Endothelial cell of umbilical vein (primary cell): ENCODE data around the gene FTSJ3. TPM values are rescaled to one million over a fixed set of nuclear protein-coding genes. Genes with fewer than 3 reads are reported as not detected.

Experiments used
- BruUV-seq: library from RNA; stranded (reverse); fragments of 400-500 nt; replicated peaks from 2 replicates; lab custom pipeline; 2021; lab: Mats Ljungman, UMichigan
- CTCF ChIA-PET: fragments of 300-600, 350-600 bp; sonication (Branson Sonifier 250); formaldehyde crosslinking; loops from one replicate; lab custom pipeline; 2021; ENCODE audit warnings: antibody characterized with exemption, inconsistent platforms; lab: Charles Lee
- POLR2A ChIA-PET: fragments of 300-600, 350-600 bp; sonication (Branson Sonifier 250); formaldehyde crosslinking; loops from one replicate; lab custom pipeline; 2021; ENCODE audit warnings: antibody characterized with exemption, inconsistent platforms; lab: Charles Lee
- DNase-seq: peaks from one replicate; pipeline ENCODE4 v3.0.0-alpha.2; 2011; ENCODE audit warnings: low read depth, low spot score
- FAIRE-seq: peaks from 2 replicates; lab custom pipeline; 2011; peaks lifted over from hg19 to GRCh38; lab: Jason Lieb, UNC
- H2AFZ ChIP-seq: 2 replicates; pipeline ENCODE4 v1.6.0; 2012; ENCODE audit warnings: low read depth, low read length, control low read depth, inconsistent platforms
- H3K27ac ChIP-seq: 2 replicates; pipeline ENCODE4 v1.5.1; 2011; ENCODE audit warnings: low read depth, mild to moderate bottlenecking, control low read depth, low read length, moderate library complexity; ENCODE audit not compliant: insufficient read depth
- H3K27me3 ChIP-seq, 2 experiments: 2 replicates each; pipeline versions ENCODE4 v1.6.0 to v1.6.1; 2011; ENCODE audit warnings: low read length in 2 of 2, mixed read lengths in 1 of 2; ENCODE audit not compliant: control insufficient read depth in 2 of 2, insufficient read depth in 2 of 2
- H3K36me3 ChIP-seq, 2 experiments: 2 replicates in 1 of 2; 3 replicates in 1 of 2; pipeline ENCODE4 v1.5.1; 2011; ENCODE audit warnings: low read length in 2 of 2, mild to moderate bottlenecking in 1 of 2, moderate library complexity in 1 of 2; ENCODE audit not compliant: control insufficient read depth in 2 of 2, insufficient read depth in 2 of 2; ENCODE audit errors: extremely low read depth in 1 of 2
- H3K4me1 ChIP-seq: 3 replicates; pipeline ENCODE4 v1.5.1; 2011; ENCODE audit warnings: mild to moderate bottlenecking, low read length; ENCODE audit not compliant: control insufficient read depth, insufficient read depth; ENCODE audit errors: extremely low read depth
- H3K4me2 ChIP-seq: 2 replicates; pipeline ENCODE4 v1.6.1; 2011; ENCODE audit warnings: low read length, control low read depth, mixed read lengths; ENCODE audit not compliant: insufficient read depth
- H3K4me3 ChIP-seq, 3 experiments: fragments of 200-600 bp in 1 of 3; sonication (generic), shearing (Covaris generic) in 1 of 3; replicated peaks in 1 of 3; 2 replicates each; pipeline ENCODE4 v1.5.1; 2011 to 2016; ENCODE audit warnings: control low read depth in 3 of 3, low read length in 3 of 3, mild to moderate bottlenecking in 2 of 3, inconsistent platforms in 1 of 3, low read depth in 1 of 3, moderate library complexity in 1 of 3; ENCODE audit not compliant: insufficient read depth in 1 of 3
- H3K79me2 ChIP-seq: 2 replicates; pipeline ENCODE4 v1.6.0; 2012; ENCODE audit warnings: low read length, inconsistent platforms; ENCODE audit not compliant: control insufficient read depth, insufficient read depth
- H3K9ac ChIP-seq: replicated peaks from 2 replicates; pipeline ENCODE3; 2011; ENCODE audit warnings: low read length, control low read depth; ENCODE audit not compliant: insufficient read depth; ENCODE audit errors: extremely low read depth
- H3K9me1 ChIP-seq: replicated peaks from 3 replicates; pipeline ENCODE4 v1.6.0; 2011; ENCODE audit warnings: mild to moderate bottlenecking, low read length; ENCODE audit not compliant: control insufficient read depth, insufficient read depth; ENCODE audit errors: extremely low read depth
- H3K9me3 ChIP-seq: replicated peaks from 2 replicates; pipeline ENCODE4 v1.5.1; 2012; ENCODE audit warnings: low read length, inconsistent platforms; ENCODE audit not compliant: control insufficient read depth, insufficient read depth
- H4K20me1 ChIP-seq: replicated peaks from 2 replicates; pipeline ENCODE3; 2011; ENCODE audit warnings: mild to moderate bottlenecking, low read length; ENCODE audit not compliant: control insufficient read depth, insufficient read depth; ENCODE audit errors: extremely low read depth
- CTCF ChIP-seq, 2 donors: IDR thresholded peaks; 1 replicate in 1 of 2; 2 replicates in 1 of 2; pipeline ENCODE4 v1.5.1; 2011; ENCODE audit warnings: low read length in 2 of 2, mild to moderate bottlenecking in 2 of 2, moderate library complexity in 2 of 2, control low read depth in 1 of 2, inconsistent platforms in 1 of 2, low read depth in 1 of 2; ENCODE audit not compliant: insufficient read depth in 1 of 2; ENCODE audit errors: extremely low read depth in 1 of 2
- EZH2 ChIP-seq: IDR thresholded peaks from 2 replicates; pipeline ENCODE4 v1.6.1; 2012; ENCODE audit warnings: borderline replicate concordance, low read depth, mild to moderate bottlenecking, moderate library complexity, low read length, inconsistent platforms; ENCODE audit not compliant: severe bottlenecking
- FOS ChIP-seq: IDR thresholded peaks from 2 replicates; pipeline ENCODE4 v1.6.1; 2011; ENCODE audit warnings: mild to moderate bottlenecking, low read length, moderate library complexity, borderline replicate concordance; ENCODE audit not compliant: insufficient read depth
- GATA2 ChIP-seq: IDR thresholded peaks from 2 replicates; pipeline ENCODE4 v1.7.0; 2011; ENCODE audit warnings: low read depth, mild to moderate bottlenecking, moderate library complexity, mixed read lengths, low read length; ENCODE audit not compliant: insufficient read length, insufficient read depth
- JUN ChIP-seq: IDR thresholded peaks from 2 replicates; pipeline ENCODE4 v1.6.1; 2011; ENCODE audit warnings: borderline replicate concordance, low read depth; ENCODE audit not compliant: insufficient read length, insufficient read depth
- MAX ChIP-seq: IDR thresholded peaks from 2 replicates; pipeline ENCODE4 v1.6.1; 2011; ENCODE audit not compliant: insufficient read depth, insufficient read length
- MYC ChIP-seq: IDR thresholded peaks from one replicate; pipeline ENCODE4 v1.6.1; 2011; ENCODE audit warnings: mild to moderate bottlenecking, low read depth, low read length
- POLR2A ChIP-seq: IDR thresholded peaks from 2 replicates; pipeline ENCODE4 v1.6.1; 2012; ENCODE audit warnings: low read depth, mild to moderate bottlenecking, control low read depth, low read length
- POLR2AphosphoS5 ChIP-seq: IDR thresholded peaks from 2 replicates; pipeline ENCODE4 v1.6.1; 2012; ENCODE audit warnings: low read depth, mild to moderate bottlenecking, control low read depth, low read length, moderate library complexity; ENCODE audit not compliant: insufficient read depth
- dilution Hi-C: fragments of 300-500 bp; cut with MboI; formaldehyde crosslinking; loops from one replicate; pipeline ENCODE4 v1.15.0; 2019; ENCODE audit warnings: low sequenced_read_pairs; ENCODE audit not compliant: extremely low pct_ligation_motif_present
- intact Hi-C: fragments of 100-400 bp; cut with micrococcal nuclease; formaldehyde crosslinking; loops from one replicate; pipeline ENCODE4 v1.10.0; 2022
- polyA plus RNA-seq, 4 experiments: library from polyadenylated mRNA; depleted of rRNA in 3 of 4; stranded (reverse) in 3 of 4; unstranded in 1 of 4; fragments of >200 nt; gene quantifications; 2 replicates each; pipeline versions ENCODE4 v1.2.1 to v1.2.3, GENCODE V29; 2011 to 2012; ENCODE audit warnings: missing spikeins in 1 of 4
- total RNA-seq: library from RNA; stranded (reverse); gene quantifications from 2 replicates; pipeline ENCODE4 v1.2.3, GENCODE V29; 2021

Gene FTSJ3
- total and polyA plus RNA-seq, 2 donors (not counting 3 experiments of a cell fraction or from before 2014, with no cell fraction given), result 42.1 to 60.2 TPM

- CTCF ChIA-PET, result interaction anchor here (1.2 kb wide), 1 partner anchor 16 kb away, joined by 6 read pairs; no protein-coding TSS in a partner anchor
- intact Hi-C loops (no loop called here), dilution Hi-C loops (no loop called here)
- Histone ChIP-seq H3K4me2 (no peak overlapping the region), H3K27me3 (no peaks in the 10 kb centered on the region), H3K36me3 (no peaks in the 10 kb centered on the region), H3K27ac (no peak overlapping the region), H3K9ac (no peak overlapping the region), H3K4me3 (no peak overlapping the region), H3K4me1 (peaks cover 8% of the 10 kb centered on the region), H3K79me2 (no peaks in the 10 kb centered on the region), H3K9me3 (no peaks in the 10 kb centered on the region), H2AFZ (no peak overlapping the region), H4K20me1 (no peaks in the 10 kb centered on the region), H3K9me1 (no peaks in the 10 kb centered on the region)
- no peak for TF ChIP-seq JUN
- no peak for TF ChIP-seq POLR2AphosphoS5
- TF ChIP-seq GATA2, result no peak
- no peak for TF ChIP-seq EZH2
- TF ChIP-seq FOS, result no peak
- TF ChIP-seq MAX, result no peak
- no peak for TF ChIP-seq CTCF (IDR thresholded peaks at IDR 0.05; ENCODE audit: extremely low read depth in 1 of 2, insufficient read depth in 1 of 2, low read depth in 1 of 2, low read length in 2 of 2)
- TF ChIP-seq MYC, result no peak
- TF ChIP-seq POLR2A, result no peak
- POLR2A ChIA-PET, result no interaction called here
- DNase-seq (no peak), FAIRE-seq (no peak)
- BruUV-seq, result no TSS peak
These were observed 20.2 kb upstream of the FTSJ3 start for GRCh38 chr17:63847525-63848249.
